GM12878 (cell line): Measurements from ENCODE around the gene GTF2IRD1. TPM values are rescaled to one million over a fixed set of nuclear protein-coding genes. Genes with fewer than 3 reads are reported as not detected.

ENCODE experiments used
- ATAC-seq: fragments of 200-7000 bp; cut with Tn5 transposase; 3 replicates; pipeline ENCODE4 v1.9.1; 2020; ENCODE audit warnings: mild to moderate bottlenecking, moderate library complexity
- BruUV-seq: library from RNA; stranded (reverse); fragments of 400-500 nt; replicated peaks from 2 replicates; lab custom pipeline; 2021; lab: Mats Ljungman, UMichigan
- CTCF ChIA-PET: fragments of 300-600 bp; sonication (Branson Sonifier 250); formaldehyde crosslinking; extraction: SDS; loops from one replicate; lab custom pipeline; 2021; ENCODE audit warnings: inconsistent platforms; lab: Yijun Ruan, JAX
- POLR2A ChIA-PET: fragments of 350-600 bp; formaldehyde crosslinking; extraction: SDS; loops from one replicate; lab custom pipeline; 2021; ENCODE audit warnings: inconsistent platforms; lab: Charles Lee
- RAD21 ChIA-PET: fragments of 300-600 bp; sonication (Branson Sonifier 250); formaldehyde crosslinking; loops from one replicate; lab custom pipeline; 2023; ENCODE audit warnings: antibody characterized with exemption; ENCODE audit not compliant: unreplicated experiment; lab: Charles Lee
- SMC1A ChIA-PET: fragments of 300-600 bp; sonication (Branson Sonifier 250); formaldehyde crosslinking; loops from one replicate; lab custom pipeline; 2023; ENCODE audit not compliant: unreplicated experiment, uncharacterized antibody; lab: Charles Lee
- DNase-seq: peaks from one replicate; pipeline ENCODE4 v3.0.0-alpha.2; 2011; ENCODE audit warnings: low read depth, low spot score
- FAIRE-seq: peaks from 3 replicates; lab custom pipeline; 2011; peaks lifted over from hg19 to GRCh38; lab: Jason Lieb, UNC
- H2AFZ ChIP-seq: 2 replicates; pipeline ENCODE4 v1.6.0; 2011; ENCODE audit warnings: low read depth, low read length, control low read depth; ENCODE audit not compliant: control insufficient read depth
- H3K27ac ChIP-seq: 2 replicates; pipeline ENCODE4 v1.5.1; 2011; ENCODE audit warnings: control low read depth; ENCODE audit not compliant: control insufficient read depth, insufficient read depth
- H3K27me3 ChIP-seq, 2 experiments: replicated peaks in 1 of 2; 2 replicates each; pipeline versions ENCODE4 v1.6.0 to v1.6.1; 2011; ENCODE audit warnings: low read length in 1 of 2; ENCODE audit not compliant: control insufficient read depth in 2 of 2, insufficient read depth in 2 of 2
- H3K36me3 ChIP-seq, 2 experiments: 2 replicates each; pipeline ENCODE4 v1.5.1; 2011; ENCODE audit warnings: low read length in 1 of 2; ENCODE audit not compliant: control insufficient read depth in 2 of 2, insufficient read depth in 2 of 2
- H3K4me1 ChIP-seq: 2 replicates; pipeline ENCODE4 v1.6.1; 2011; ENCODE audit warnings: mild to moderate bottlenecking, low read length, moderate library complexity, mixed read lengths; ENCODE audit not compliant: control insufficient read depth, insufficient read depth
- H3K4me2 ChIP-seq: 2 replicates; pipeline ENCODE4 v1.6.0; 2011; ENCODE audit warnings: control low read depth; ENCODE audit not compliant: control insufficient read depth, insufficient read depth
- H3K4me3 ChIP-seq: fragments of 200-600 bp; sonication (generic); 2 replicates; pipeline ENCODE4 v1.5.1; 2016
- H3K79me2 ChIP-seq: 2 replicates; pipeline ENCODE4 v1.6.0; 2011; ENCODE audit warnings: low read length; ENCODE audit not compliant: control insufficient read depth, insufficient read depth
- H3K9ac ChIP-seq: 2 replicates; pipeline ENCODE4 v1.8.0; 2011; ENCODE audit warnings: low read length, control low read depth, mixed read lengths; ENCODE audit not compliant: control insufficient read depth, insufficient read depth
- H3K9me3 ChIP-seq: replicated peaks from 3 replicates; pipeline ENCODE4 v1.5.1; 2011; ENCODE audit warnings: mild to moderate bottlenecking, low read length; ENCODE audit not compliant: control insufficient read depth, insufficient read depth
- H4K20me1 ChIP-seq: 2 replicates; pipeline ENCODE4 v1.6.0; 2011; ENCODE audit not compliant: control insufficient read depth, insufficient read depth
- BCL11A ChIP-seq: IDR thresholded peaks from 2 replicates; pipeline ENCODE4 v1.6.1; 2011; ENCODE audit warnings: low read depth, low read length
- CEBPB ChIP-seq, 2 experiments: fragments of 150-350 bp in 1 of 2; IDR thresholded peaks; 2 replicates each; pipeline ENCODE4 v1.6.1; 2012 to 2014; ENCODE audit warnings: low read depth in 2 of 2, low read length in 2 of 2, borderline replicate concordance in 1 of 2, inconsistent platforms in 1 of 2
- ESRRA ChIP-seq: IDR thresholded peaks from 2 replicates; pipeline ENCODE4 v1.6.1; 2012; ENCODE audit warnings: mild to moderate bottlenecking, low read length, improper control_type of control experiment
- FOXK2 ChIP-seq: fragments of 450-650 bp; IDR thresholded peaks from 2 replicates; pipeline ENCODE4 v1.6.1; 2017; ENCODE audit warnings: mild to moderate bottlenecking, moderate library complexity
- HDAC6 ChIP-seq: fragments of 200-600 bp; sonication (generic); IDR thresholded peaks from one replicate; pipeline ENCODE4 v1.8.0; 2017; ENCODE audit warnings: antibody characterized with exemption; ENCODE audit not compliant: unreplicated experiment
- IKZF1 ChIP-seq: fragments of 450-650 bp; conservative IDR thresholded peaks from 2 replicates; pipeline ENCODE4 v1.6.1; 2017; ENCODE audit warnings: antibody characterized with exemption, mild to moderate bottlenecking
- MTA3 ChIP-seq: IDR thresholded peaks from 2 replicates; pipeline ENCODE4 v1.6.1; 2012; ENCODE audit warnings: low read length, inconsistent platforms, borderline replicate concordance
- RELA ChIP-seq: fragments of 450-650 bp; IDR thresholded peaks from 2 replicates; pipeline ENCODE4 v1.8.0; 2014; ENCODE audit warnings: borderline replicate concordance; ENCODE audit not compliant: partially characterized antibody
- SIN3A ChIP-seq: IDR thresholded peaks from 2 replicates; pipeline ENCODE4 v1.6.1; 2012; ENCODE audit warnings: low read depth, low read length, improper control_type of control experiment
- SMAD1 ChIP-seq: fragments of 450-650 bp; IDR thresholded peaks from 2 replicates; pipeline ENCODE4 v1.6.1; 2018; ENCODE audit warnings: mild to moderate bottlenecking, low read depth; ENCODE audit not compliant: partially characterized antibody
- TBL1XR1 ChIP-seq: IDR thresholded peaks from 2 replicates; pipeline ENCODE4 v1.6.1; 2012; ENCODE audit warnings: low read depth, low read length, improper control_type of control experiment
- ZNF207 ChIP-seq: fragments of 450-650 bp; IDR thresholded peaks from 2 replicates; pipeline ENCODE4 v1.6.1; 2014; ENCODE audit warnings: antibody characterized with exemption, mild to moderate bottlenecking, borderline replicate concordance
- WGBS: methylation state at CpG from one replicate; pipeline ENCODE4 v1.1.6; 2016; ENCODE audit warnings: low lambda C conversion rate; ENCODE audit not compliant: insufficient replicate concordance, insufficient coverage; ENCODE audit errors: missing lambda C conversion rate; 5-methylcytosine and 5-hydroxymethylcytosine counted together
- in situ Hi-C: fragments of 300-500 bp; cut with MboI; formaldehyde crosslinking; loops from 9 replicates; pipeline ENCODE4 v1.14.3; 2018; ENCODE audit warnings: mixed read lengths
- intact Hi-C: fragments of 100-400 bp; cut with micrococcal nuclease; formaldehyde crosslinking; loops from one replicate; pipeline ENCODE4 v1.14.2; 2022; ENCODE audit not compliant: unreplicated experiment
- polyA plus RNA-seq, 11 experiments: library from polyadenylated mRNA; depleted of rRNA in 4 of 11; unstranded in 6 of 11; stranded (reverse) in 5 of 11; fragments of >200 nt; fragmentation: Nextera tagmentation in 4 of 11; fragmentation: Illumina TruSeq in 1 of 11; extraction: Ambion mirVana in 4 of 11; extraction: Trizol in 1 of 11; gene quantifications; 1 replicate in 1 of 11; 2 replicates in 10 of 11; pipeline versions ENCODE4 v1.2.1 to v1.2.3, GENCODE V29; 2011 to 2016; ENCODE audit warnings: inconsistent platforms in 2 of 11, missing spikeins in 2 of 11, low read depth in 1 of 11
- total RNA-seq, 4 experiments: library from RNA; depleted of rRNA in 3 of 4; stranded (reverse); fragments of >200 nt in 3 of 4; fragmentation: Illumina TruSeq in 1 of 4; extraction: Trizol in 1 of 4; gene quantifications; 2 replicates each; pipeline versions ENCODE4 v1.2.1 to v1.2.3, GENCODE V29; 2013 to 2021

GTF2IRD1 gene
- total and polyA plus RNA-seq, 10 of the 15 experiments (the other 5 are each of a cell fraction or from before 2014, with no cell fraction given), result 0.48 to 3.0 (median 1.3) TPM

DNA sequence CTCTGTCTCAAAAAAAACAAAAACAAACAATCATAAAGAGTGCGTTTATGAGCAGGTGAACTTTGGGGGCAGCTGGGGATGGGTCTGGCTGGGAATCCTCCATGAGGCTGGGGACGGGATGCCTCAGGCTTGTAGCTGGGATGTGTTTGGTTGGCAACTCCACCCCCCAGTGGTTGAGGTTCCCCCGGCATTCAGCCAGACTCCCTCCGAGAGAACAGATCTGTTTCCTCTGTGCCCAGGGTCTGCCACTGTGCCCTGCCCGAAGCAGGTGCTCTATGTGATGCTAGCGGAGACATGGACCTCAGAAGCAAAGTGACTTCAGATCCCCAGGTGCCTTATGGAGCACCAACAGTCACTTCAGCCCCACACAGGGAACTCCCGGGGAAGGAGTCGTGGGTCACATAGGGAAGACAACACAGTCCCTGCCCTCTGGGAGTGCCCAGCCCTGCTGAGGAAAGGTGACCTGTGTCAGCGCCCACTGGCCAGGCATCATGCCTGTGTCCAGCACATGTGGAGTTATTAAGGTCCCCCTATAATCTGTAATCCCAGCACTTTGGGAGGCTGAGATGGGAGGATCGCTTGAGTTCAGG, 29.3 kb upstream of the GTF2IRD1 start:
- CTCF ChIA-PET, result interaction anchor here (1.0 kb wide), 1 partner anchor 142 kb away, joined by 3 read pairs; no protein-coding TSS in a partner anchor
- SMC1A ChIA-PET, result no interaction called here
- no peak for ATAC-seq

GRCh38 chr7:74428023-74428422, 25.7 kb upstream of the GTF2IRD1 start:
- intact Hi-C loops, result no loop called here
- ChIA-PET POLR2A (interaction anchor here (0.6 to 0.7 kb wide), 2 partner anchors 14 to 1545 kb away, joined by 3 to 4 read pairs; no protein-coding TSS in a partner anchor), RAD21 (interaction anchor here (1.6 kb wide), 1 partner anchor 139 kb away, joined by 4 read pairs; no protein-coding TSS in a partner anchor), SMC1A (interaction anchor here (0.6 kb wide), 1 partner anchor 1038 kb away, joined by 3 read pairs; no protein-coding TSS in a partner anchor), CTCF (interaction anchor here (1.2 to 1.9 kb wide), 2 partner anchors 27 to 138 kb away, joined by 3 to 6 read pairs; no protein-coding TSS in a partner anchor)
- no peak overlapping the region for H3K9ac ChIP-seq
- TF ChIP-seq BCL11A, result no peak
- no TSS peak for BruUV-seq
- H4K20me1 ChIP-seq, result no peaks in the 10 kb centered on the region
- 40% methylated on average over 4 of the region's 4 CpGs for WGBS
- H3K79me2 ChIP-seq, result no peaks in the 10 kb centered on the region
- H3K27ac ChIP-seq, result no peak overlapping the region
- in situ Hi-C loops, result loop anchor here (25.0 kb wide), 1 partner anchor 134 kb away; no protein-coding TSS in a partner anchor
- no peaks in the 10 kb centered on the region for H3K9me3 ChIP-seq
- no peak for ATAC-seq
- no peaks in the 10 kb centered on the region for H3K27me3 ChIP-seq
- no peak for DNase-seq
- H2AFZ ChIP-seq, result no peak overlapping the region
- no peaks in the 10 kb centered on the region for H3K36me3 ChIP-seq
- no peak overlapping the region for H3K4me3 ChIP-seq
- no peak overlapping the region for H3K4me2 ChIP-seq
- H3K4me1 ChIP-seq, result no peaks in the 10 kb centered on the region
- FAIRE-seq, result no peak

More for the DNA sequence above, 29.3 kb upstream of the GTF2IRD1 start:
- H3K9ac ChIP-seq, result no peak overlapping the region
- no peaks in the 10 kb centered on the region for H3K27me3 ChIP-seq
- ChIA-PET POLR2A (no interaction called here), RAD21 (no interaction called here)
- no peaks in the 10 kb centered on the region for H3K79me2 ChIP-seq
- intact Hi-C loops, result no loop called here
- BruUV-seq, result no TSS peak
- DNase-seq (no peak), FAIRE-seq (no peak)
- TF ChIP-seq IKZF1 (no peak), ZNF207 (no peak), HDAC6 (no peak), SMAD1 (no peak), RELA (no peak), ESRRA (no peak), TBL1XR1 (no peak), CEBPB (IDR thresholded peaks at IDR 0.05; ENCODE audit: borderline replicate concordance in 1 of 2, low read depth in 2 of 2, low read length in 2 of 2) (no peak), SIN3A (no peak), FOXK2 (no peak), MTA3 (no peak)
- WGBS, result 82% methylated on average over 10 of the region's 10 CpGs
- no peak overlapping the region for H3K4me2 ChIP-seq
- no peaks in the 10 kb centered on the region for H3K9me3 ChIP-seq
- no peak overlapping the region for H3K4me3 ChIP-seq
- H3K27ac ChIP-seq, result no peak overlapping the region
- H3K4me1 ChIP-seq, result no peaks in the 10 kb centered on the region
- in situ Hi-C loops, result no loop called here
- H4K20me1 ChIP-seq, result no peaks in the 10 kb centered on the region
- no peaks in the 10 kb centered on the region for H3K36me3 ChIP-seq
- H2AFZ ChIP-seq, result no peak overlapping the region
